NCI-H2029 (cell line): ENCODE results near the gene CCDC34.

Experiments used
- DNase-seq: peaks from one replicate; lab custom pipeline; 2025; lab: John Stamatoyannopoulos, UW

Gene CCDC34

DNA sequence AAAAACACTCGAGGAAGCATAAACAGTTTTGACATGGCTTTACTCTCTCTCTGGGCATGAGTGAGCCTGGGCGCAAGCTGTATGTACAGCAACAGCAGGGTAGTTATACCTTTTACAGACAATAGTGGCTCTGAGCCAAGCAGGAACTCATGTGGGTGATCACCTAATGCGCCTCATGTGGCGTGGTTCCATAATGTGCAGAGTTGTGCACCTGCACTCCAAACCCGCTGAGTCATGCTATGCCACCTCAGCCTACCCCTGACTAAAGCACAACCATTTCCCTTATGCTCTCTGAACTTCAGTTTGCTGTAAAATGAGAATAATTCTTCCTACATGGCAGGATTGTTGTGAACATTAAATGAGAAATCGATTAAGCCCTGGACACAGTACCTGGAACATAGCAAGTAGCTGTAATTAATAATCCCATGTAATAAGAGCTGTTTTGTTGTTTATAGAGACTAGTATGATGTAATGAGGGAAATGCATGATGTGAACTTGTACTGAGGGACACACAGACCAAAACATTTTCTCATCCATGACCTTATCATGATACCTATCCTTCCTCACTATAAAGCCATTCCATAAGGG, 71.6 kb downstream of the CCDC34 start:
- DNase-seq, result no peak

- no peak for DNase-seq
Observed at GRCh38 chr11:27290261-27291050, 72.6 kb downstream of the CCDC34 start.
